Stimulated activated CD8-positive, alpha-beta memory T cell treated with anti-CD3 and anti-CD28 coated beads, Interleukin-4, amount 100 ng/mL, for 24 hours (primary cell): Measurements from ENCODE around the gene PTPRK.

ENCODE experiments used
- DNase-seq: peaks from one replicate; pipeline ENCODE4 v3.0.0-alpha.2; 2020; ENCODE audit warnings: low read depth

PTPRK gene

DNA sequence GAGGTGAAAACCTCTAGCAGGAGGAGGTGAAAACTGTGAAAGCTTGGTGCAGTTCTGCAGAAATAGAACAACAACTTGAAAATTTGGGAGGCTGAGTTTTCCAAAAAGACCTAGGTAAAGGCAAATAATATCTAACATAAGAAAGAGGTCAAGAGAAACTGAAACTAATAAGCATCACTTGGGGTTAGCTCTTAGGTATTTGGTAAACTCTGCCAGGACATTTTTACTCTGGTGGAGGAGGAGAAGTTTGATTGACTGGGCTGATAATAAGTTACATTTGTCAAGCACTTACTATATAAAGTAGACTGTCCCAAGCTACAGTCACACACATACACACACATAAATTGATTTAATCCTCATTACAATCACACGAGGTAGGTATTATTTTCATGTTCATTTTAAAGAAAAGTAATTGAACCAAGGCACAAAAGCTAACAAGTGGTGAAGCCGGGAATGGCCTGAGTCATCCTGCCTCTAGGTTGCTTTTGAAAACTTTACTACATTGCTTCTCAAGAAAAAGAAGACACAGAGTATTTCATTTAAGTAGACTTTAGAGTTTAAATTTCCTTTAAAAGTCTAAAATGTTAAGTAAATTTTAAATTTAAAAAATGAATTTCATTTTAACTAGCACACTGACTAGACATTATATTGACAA, 275.5 kb downstream of the PTPRK start:
- DNase-seq, result no peak

DNA sequence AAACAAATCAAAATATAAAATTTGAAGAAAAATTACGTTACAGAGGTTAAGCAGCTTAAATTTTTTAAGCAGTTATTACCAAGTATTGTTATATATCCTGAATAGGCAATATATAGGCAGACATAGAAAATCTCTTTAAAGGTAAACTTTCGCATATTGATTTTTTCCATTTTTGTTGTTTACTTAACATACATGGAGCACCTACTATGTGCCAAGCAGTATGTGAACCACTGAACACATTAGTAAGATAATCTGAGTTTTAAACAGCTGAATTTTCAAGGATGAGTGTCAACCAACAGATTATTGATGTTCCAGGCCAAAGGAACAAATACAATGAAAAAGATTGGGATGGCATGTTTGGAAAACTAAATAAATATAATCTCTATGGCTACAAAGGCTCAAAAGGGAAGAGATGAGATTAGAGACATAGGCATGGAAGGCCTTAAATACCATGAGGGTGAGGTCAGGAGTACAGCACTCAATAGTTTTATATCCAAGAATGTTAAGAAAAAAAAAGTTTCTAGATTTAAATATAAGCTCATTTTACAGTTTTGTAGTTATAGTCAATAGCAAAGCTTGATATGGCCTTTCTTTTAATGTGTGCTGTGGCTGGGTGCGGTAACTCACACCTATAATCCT, 277.5 kb downstream of the PTPRK start:
- no peak for DNase-seq

DNA sequence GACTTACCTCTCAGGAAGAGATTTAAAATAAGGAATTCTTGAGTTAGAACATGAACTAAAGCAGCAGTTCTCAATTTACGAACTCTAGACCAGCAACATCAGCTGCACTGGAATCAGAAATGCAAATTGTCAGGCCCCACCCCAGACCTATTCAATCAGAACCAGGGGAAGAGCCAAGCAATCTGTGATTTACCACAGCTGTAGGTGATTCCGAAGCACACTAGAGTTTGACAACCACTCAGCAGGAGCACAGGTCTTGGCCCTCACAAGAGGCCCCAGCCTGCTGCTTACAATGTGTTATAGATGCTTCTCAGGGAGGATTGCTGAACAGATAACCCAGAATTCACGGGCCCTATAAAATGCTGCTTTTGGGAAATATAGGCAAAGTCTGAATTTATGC, 279.2 kb downstream of the PTPRK start:
- DNase-seq, result no peak

DNA sequence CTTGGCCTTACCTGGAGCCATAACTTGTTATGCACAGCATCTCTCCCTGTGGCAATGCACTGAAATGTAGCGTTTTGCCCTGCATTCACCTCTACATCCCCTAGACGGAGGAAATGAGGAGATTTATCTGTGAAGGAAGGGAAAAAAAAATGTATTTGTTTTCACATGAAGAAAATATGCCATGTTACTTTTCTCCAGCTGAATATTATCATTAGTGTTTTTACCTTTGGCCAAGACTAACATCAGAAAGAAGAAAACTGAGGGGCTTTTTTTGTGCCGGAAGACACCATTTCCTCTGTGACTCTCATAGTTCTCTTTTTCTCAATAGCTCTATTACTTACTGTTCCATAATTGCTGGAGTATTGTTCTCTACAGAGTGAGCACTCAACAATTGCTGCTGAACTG, 280.4 kb downstream of the PTPRK start:
- no peak for DNase-seq

DNA sequence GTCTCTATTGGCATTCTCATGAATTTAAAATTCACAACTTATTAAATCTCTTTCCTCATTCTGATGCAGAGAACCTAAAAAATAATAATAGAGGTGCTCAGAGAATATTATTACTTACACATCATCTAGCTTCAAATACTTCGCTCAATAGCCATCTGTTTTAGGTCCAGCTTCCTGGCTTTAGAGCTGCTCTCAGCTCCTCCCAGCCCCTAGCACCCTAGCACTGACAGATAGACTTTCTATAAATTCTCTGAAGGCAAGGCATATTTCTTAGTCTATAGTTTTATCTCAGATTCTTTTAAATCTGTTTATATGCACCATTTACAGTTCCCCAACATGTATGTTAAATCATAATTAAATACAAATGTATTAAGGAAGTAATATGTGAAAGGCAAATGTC, 281.3 kb downstream of the PTPRK start:
- no peak for DNase-seq

DNA sequence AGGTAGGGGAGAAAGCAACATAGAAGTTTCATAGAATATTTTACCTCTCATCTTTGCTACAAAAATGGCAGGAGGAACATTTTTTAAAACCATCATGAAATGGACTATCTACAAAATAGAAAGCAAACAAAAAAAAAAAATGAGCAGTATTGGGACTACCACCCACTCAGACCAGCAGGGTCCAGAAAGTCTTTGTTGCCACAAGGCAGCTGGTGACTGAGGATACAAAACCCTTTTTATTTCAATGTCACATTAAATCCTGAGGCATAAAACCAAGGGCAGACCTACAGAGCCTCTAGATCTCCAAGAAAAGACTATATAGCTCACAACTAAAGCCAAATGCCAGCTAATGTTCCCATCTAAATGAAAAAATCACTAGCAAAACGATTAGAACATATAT, 282.2 kb downstream of the PTPRK start:
- DNase-seq, result no peak

DNA sequence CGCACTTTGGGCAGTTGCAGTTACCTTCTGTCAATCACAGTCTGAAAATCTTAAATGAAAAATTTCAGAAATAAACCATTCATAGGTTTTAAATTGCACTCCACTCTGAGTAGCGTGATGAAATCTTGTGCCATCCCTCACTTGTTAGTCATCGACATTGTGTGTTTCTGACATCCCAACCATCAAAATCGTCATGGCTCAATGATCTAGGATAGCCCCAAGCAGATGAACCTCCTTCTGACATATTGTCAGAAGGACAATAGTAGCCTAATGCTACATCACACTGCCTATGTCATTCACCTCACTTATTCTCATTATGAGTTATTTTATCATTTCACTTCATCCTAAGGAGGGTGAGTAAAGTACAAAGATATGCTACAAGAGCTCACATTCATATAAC, 284.8 kb downstream of the PTPRK start:
- no peak for DNase-seq

DNA sequence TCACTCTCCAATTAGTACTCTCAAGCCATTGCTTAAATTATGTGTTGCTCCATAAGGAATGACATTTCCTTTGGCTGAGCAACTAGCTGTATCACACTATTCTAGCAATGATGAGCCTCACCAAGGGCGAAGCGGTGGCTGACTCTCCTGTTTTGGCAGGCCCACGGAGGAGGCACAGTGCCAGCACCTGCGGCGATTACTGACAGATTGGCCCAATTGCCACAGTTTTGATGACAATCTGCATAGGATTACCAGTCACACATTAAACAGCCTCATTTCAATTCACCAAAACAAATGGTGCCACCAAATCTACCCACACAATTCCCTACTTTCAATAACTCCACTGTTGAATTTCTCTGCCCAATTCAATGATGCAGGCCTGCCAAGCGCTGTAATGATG, 286.9 kb downstream of the PTPRK start:
- DNase-seq, result no peak

DNA sequence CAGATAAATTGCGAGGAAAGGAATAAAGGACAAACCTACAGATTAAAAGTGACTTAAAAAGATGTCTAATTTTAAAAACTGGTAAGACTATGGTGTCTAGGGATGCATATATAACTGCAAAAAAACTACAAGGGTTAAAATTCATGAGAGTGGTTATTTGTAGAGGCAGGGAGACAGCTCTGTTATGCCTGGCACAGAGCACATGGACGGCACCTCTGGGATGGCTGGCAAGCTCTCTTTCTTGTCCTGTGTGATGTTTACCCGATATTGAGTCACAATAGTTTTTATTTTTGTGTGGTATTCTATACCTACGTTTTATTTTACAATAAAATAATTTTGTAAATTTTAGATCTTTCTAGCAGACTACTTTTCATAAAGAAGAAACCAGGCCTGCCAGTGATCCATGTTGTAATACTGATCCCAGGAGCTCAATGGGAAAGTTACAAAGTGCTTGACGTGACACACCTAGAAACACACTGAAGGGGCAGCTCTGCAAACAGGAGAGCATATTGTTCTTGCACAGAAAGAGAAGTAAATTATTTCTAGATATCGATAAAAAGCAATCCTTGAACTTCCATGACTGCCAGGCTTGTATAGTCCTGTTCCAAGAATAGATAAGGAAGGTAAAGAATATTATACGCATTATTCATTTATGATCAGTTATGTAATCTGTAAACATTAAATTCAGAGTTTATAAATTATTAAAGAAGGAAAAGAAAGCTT, 290.0 kb downstream of the PTPRK start:
- DNase-seq, result no peak

DNA sequence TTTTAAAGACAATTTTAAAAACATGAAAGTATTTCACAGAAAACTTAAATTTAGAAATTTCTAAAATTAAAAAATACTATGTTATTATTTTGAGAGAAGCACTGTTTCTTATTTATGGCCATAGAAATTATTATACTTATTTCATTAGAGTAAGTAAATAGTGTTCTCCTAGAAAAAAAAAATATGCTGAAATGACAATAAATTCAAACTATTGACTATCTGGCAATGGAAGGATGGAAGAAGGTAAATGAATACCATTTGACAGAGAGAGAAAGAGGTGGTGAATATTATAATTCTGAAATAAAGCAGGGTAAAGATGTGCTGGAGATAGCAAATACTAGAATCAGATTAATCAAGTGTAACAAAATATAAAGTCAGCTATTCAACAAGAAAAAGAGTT, 294.8 kb downstream of the PTPRK start:
- DNase-seq, result no peak

DNA sequence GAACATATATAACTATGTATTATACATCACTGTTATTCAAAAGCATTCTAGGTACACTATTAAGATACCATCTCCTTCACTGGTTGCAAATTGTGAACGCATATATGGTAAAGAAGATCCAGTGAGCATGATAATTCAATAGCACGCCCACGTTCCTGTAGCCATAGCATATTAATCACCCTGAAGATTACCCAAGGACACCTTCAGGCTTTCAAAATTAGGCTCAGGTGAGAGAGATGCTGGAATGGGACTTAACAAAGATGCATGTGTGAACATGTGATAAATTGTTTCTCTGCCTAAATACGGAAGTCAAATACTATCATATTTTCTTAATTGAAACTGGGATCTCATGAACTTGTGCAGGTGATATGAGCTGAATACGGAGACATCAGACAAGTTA, 303.5 kb downstream of the PTPRK start:
- DNase-seq, result no peak

DNA sequence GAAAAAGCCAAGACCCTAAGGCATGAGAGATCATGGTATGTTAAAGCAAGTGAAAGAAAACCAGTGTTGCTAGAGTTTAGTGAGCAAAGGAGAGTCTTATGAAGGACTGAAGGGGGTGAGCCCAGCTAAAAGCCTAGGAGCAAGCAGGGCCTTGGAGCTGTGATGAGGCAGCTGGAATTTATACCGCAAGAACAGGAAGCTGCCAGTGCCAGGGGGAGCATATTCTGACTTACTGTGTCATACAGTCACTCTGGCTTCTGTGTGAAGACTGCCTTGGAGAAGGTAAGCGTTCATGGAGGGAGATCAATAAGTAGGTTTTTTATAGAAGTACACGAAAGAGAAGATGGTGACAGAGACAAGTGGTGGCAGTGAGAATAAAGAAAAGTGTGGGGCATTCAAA, 310.6 kb downstream of the PTPRK start:
- no peak for DNase-seq

DNA sequence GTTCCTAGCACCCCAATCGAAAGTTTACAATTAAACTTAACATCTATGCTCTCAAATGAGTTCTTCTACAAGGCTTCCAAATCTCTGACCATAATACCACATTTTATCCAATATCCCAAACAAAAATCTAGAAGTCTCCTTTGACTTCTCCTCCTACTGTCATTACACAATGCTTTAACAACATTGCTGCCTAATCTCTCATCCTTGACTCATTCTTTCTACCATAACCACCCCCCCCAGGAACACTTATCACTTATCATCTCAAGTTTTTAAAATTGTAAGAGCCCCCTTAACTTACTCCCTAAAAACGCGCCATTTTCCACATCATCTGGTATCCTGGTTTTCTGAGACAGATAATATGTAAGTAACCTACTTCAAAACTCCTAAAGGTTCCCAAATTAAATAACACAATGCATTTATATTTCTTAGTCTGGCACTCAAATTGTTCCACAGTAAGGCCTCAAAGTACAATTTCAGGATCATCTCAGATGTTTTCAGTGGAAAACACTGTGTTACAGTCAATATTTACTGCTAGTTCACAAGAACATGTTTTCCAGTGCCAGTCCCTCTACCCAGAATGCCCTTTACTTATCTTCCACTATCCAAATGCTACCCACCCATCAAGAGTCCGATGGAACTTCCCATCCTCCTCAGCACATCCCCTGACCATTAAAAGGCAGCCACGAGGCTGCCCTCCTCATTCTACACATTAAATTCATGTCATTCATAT, 311.4 kb downstream of the PTPRK start:
- no peak for DNase-seq

DNA sequence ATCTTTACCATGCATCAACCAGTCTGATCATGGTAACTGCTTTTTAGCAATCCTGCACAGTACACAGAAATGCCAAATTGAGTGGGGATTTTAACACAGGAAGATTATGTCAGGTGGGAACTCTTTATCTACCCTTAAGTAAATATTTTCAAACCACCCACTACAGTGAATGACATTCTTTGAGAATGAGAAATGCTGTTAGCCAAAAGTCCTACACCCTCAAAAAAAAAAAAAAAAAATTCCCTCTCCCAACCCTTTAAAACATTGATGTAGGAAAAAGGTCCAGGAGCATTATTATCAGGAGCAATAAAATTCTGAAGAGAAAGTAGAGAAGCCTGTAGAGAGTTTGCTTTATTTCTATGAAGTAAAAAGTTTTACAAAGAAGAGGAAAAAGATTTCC, 312.3 kb downstream of the PTPRK start:
- no peak for DNase-seq

DNA sequence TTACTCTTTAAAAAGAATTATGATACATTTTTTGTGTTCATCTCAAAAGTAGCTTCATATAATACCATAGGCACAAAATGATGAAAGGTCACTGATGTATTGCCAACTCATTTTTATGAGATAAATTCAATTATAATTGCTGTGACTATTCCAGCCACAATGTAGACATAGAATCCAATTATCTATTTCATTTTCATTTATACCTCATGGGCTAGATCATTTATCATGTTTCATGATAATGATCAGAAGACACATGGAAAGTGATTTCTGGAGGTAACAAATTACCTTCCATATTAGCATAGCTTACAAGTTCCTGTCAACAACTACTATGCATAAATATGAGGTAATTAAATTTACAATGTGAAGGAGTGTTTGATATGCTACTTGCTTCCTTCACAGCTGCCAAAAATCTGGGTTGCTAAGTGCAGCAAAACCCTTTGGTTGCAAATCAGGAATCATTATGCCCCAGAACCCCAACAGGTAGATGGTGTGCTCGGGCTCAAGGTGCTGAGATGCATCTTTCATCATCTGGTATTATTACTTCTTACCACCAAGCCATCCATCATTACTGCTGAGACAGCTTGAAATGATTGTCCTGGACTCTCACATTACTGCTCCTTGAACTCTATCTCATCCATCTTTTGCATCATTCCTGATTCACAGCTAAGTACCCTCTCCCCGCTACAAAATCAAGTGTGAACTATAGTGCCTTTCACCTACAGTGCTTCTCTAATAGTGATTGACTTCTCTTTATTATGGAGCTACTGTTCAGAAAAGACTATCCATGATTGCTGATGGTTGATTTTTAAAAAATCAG, 313.6 kb downstream of the PTPRK start:
- no peak for DNase-seq

DNA sequence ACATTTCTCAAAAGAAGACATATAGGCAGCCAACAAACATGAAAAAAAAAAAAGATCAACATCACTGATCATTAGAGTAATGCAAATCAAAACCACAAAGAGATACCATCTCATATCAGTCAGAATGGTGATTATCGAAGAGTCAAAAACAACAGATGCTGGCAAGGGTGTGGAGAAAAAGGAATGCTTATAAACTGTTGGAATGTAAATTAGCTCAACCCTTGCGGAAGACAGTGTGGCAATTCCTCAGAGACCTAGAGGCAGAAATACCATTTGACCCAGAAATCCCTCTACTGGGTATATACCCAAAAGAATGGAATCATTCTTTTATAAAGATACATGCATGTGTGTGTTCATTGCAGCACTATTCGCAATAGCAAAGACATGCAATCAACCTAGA, 315.8 kb downstream of the PTPRK start:
- no peak for DNase-seq

DNA sequence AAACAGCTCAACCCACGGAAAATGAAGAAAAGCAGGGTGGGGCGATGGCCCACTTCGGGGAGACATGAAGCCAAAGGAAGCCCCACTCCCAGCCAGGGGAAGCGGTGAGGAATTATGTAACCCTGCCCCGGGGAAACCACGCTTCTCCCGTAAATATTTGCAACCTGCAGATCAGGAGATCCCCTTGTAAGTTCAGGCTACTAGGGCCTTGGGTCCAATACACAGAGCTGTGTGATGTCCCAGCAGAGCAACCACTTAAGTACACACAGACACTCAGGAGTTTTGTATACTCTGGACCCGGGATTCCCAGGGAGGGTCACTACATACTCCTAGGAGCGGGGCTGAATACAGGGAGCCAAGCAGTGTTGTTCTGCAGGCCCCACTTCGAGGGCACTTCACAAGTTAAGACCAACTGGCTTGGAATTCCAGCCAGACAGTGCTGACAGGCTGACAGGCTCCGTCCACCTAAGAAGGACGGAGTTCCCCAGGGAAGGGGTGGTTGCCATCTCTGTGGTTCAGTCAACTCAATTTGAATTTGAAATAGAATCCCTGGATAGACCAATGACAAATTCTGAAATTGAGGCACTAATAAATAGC, 318.1 kb downstream of the PTPRK start:
- DNase-seq, result no peak

DNA sequence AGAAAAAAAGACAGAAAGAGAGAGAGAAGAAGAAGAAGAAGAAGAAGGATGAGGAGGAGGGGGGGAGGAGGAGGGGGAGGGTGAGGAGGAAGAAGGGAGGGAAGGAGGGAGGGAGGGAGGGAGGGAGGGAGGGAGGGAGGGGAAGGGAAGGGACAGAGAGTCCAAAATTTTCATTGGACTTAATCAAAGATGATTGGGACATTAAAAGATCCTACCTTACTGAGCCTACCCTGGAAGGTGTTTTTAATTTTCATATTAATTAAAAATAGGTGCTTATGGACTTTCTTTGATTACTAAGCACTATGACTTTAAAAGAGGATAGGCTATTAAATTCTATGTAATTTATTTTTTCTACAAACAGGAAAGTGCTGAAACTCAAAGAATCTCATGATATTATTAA, 319.6 kb downstream of the PTPRK start:
- no peak for DNase-seq

DNA sequence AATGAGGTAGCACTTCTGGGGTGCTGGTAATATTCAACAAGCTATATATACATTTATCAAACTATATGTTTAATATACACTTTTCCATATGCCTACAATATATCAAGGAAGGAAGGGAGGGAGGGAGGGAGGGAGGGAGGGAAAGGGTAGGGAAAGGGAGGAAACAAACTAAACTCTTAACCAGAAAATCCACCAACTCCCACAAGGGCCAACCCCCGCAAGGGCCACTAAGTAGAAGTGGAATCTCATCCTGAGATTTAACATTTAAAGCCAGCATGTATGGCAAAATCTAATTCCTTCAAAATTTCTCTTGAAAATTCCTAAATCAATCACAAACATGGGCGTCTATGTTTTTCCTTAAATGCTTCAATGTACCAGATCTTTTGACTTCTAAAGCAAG, 320.9 kb downstream of the PTPRK start:
- no peak for DNase-seq

DNA sequence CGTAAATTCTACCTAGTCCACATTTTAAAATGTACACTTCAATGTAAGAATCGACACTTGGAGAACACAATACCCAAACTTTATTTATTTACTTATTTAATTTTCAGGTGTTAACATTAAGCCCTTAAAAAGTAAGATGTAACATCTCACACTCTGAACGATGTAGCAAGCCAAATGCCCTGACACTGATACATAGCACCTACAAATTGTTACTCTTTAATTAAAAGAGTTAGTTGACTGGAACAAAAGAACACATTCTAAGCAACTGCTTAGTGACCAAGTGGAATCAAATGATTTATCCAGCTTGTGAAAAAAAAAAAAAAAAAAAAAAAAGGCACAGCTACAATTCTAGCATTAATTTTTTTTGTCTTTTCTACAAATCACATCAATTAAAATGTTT, 327.4 kb downstream of the PTPRK start:
- DNase-seq, result no peak

DNA sequence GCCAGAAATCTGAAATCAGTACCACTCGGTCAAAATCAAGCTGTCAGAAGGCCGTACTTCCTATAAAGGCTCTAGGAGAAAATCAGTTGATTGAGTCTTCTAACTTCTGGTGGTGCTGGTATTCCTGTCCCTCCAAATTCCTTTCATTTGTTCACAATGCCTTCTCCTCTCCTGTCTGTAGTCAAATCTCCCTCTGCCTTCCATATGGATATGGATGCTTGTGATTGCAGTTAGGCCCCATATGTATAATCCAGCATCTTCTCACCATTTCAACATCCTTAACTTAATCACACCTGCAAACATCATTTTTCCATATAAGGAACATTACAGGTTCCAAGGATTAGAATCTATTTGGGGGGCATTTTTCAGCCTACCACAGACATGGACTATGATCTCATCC, 331.7 kb downstream of the PTPRK start:
- no peak for DNase-seq

DNA sequence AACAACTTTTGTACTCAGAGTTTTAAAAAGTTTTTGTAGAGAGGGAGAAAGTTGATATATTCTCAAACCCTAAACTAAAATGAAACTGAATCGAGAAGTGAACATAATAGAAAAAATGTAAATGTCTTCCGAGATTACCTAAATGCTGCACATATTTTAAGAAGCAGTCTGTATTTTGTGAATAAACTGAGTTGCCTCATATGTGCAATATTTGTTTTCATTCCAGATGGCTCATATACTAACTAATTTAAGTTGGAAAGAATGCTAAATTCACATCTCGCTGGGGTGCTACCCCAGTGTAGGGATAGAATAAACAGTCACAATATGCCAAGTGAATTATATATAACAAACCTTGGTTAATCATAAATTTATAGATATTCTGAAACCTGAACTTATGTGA, 333.7 kb downstream of the PTPRK start:
- DNase-seq, result no peak
